Left cardiac atrium (tissue), 4 donors: Measurements from ENCODE around the gene MEMO1. TPM values are rescaled to one million over a fixed set of nuclear protein-coding genes. Genes with fewer than 3 reads are reported as not detected.
A peak's percentile ranks its signal among the peaks of the same experiment; 100 is the strongest.
"Not testable (repeated sequence)": the region's sequence is repeated elsewhere in the genome, so short reads cannot be mapped to it uniquely, and the experiment has no call there.

Experiments used
- ATAC-seq, 2 donors: fragments of 200-7000 bp; cut with Tn5 transposase; one replicate each; pipeline ENCODE4 v1.9.1; 2020; ENCODE audit warnings: mild to moderate bottlenecking in 2 of 2, moderate library complexity in 2 of 2
- DNase-seq: peaks from one replicate; pipeline ENCODE4 v3.0.0-alpha.2; 2020
- intact Hi-C, 2 donors: fragments of 100-400 bp; cut with DNase I; formaldehyde crosslinking; loops; one replicate each; pipeline versions ENCODE4 v1.14.1 to v1.15.1; 2022 to 2023
- long read RNA-seq: library from polyadenylated mRNA; unstranded; transcript quantifications from one replicate; pipeline ENCODE4 v2.0.0, GENCODE V29; 2021
- total RNA-seq, 2 donors: library from RNA; stranded (reverse); fragmentation: NEBNext Ultra II Directional; extraction: Animal tissue kit (Norgen Biotek cat#: 25700); gene quantifications; one replicate each; pipeline ENCODE4 v1.2.1, GENCODE V29; 2021
- donor health status: DM: no; HTN: yes; CAD: no.
- donor health status: DM: no; HTN: yes; CAD: no; lungs with severe emphysema.
- donor health status: DM: yes; HTN: yes; CAD: no.
- donor health status: Dilated cardiomyopathy.

The MEMO1 gene
- total RNA-seq = 10 to 100 TPM; 33.1 to 37.5 TPM
- long read RNA-seq, full-length matches to known transcripts = 10 of 18 reads
- long read RNA-seq, partial matches to known transcripts = 0 of 18 reads
- long read RNA-seq, other reads (novel, unspliced or antisense) = 8 of 18 reads

DNA sequence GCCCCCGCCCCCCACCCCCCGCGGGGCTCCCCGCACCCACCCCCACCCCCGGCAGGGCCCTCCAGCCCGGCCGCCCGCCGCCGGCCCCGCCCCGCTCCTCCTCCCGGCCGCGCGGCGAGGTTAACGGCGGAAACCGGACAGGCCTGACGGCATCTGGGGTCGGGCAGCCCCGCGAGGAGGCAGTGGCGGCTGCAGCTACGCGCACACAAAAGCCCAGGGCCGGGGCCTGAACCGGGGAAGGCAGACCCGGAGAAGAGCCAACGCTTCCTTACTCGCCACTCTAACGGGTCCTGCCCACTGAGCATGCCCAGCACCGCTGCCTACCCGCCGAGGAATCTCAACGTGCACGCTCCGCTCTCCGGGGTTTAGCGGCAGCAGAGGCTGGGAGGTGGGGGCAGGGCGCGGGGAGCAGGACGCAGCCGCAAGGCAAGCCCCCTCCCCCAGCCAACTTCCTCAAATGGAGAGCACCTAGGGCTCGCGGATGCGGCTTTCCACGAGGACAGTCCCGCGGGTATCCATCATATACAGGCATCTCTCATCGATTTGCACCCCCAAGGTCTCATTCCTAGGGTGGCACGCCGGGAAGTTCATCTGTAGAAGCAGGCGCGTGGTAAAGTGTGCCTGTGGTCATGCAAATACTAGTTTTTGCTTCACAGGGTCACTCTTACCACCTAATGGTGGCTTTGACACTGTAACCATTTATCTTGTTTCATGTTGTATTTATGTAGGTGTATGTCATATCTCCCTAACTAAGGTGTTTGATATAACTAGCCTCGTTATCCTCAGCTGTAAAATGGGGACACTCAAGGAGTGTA, at the start of gene MEMO1:
Gene MEMO1 (minus strand): TSS at position 339 of the 815 bp plus-strand sequence. CDS start 761 bp downstream, outside the sequence.
- intact Hi-C loops = loop anchor here in 1 of 2 donors (5.0 kb wide), 1 partner anchor 51 kb away; the partner anchor contains the start of gene SPAST
- DNase-seq = peak; percentile 96
- ATAC-seq = peak; percentile 90 to 91

DNA sequence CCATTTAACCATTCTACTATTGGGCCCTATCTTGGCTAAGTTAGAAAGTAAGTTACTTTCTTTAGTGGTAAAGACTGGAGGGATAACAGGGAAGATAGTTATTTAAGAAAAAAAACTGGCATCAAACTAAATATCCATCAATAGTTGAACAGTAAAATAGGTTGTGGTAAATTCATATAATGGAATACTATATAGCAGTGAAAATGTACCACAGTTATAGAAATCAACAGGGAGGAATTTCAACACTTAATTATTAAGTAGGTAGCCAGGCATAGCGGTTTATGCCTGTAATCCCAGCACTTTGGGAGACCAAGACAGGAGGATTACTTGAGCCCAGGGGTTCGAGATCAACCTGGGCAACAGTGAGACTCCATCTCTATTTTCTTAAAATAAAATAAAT, 49.5 kb upstream of the MEMO1 start:
- DNase-seq (no peak), ATAC-seq (no peak)
- intact Hi-C loops = loop anchor here in 1 of 2 donors (5.0 to 10.0 kb wide), 2 partner anchors 48 to 105 kb away; partner anchors contain the start of genes MEMO1 and SLC30A6

DNA sequence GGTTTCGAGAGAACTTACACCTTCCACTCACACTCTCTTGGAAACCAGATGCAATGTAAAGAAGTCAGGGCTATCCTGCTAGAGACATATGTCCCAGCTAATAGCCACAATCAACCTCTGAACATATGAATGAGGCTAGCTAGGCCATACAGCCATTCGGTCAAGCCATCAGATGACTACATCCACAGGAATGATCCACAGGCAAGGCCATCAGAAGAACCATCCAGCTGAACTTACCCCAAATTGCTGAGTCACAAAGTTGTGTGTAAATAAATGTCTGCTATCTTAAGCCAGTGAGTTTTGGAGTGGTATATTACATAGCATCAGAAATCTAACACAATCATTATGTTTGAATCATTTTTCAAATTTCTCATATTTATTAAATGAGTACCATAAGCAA, 47.3 kb upstream of the MEMO1 start:
- DNase-seq (no peak), ATAC-seq (no peak)
- intact Hi-C loops = no loop called here

DNA sequence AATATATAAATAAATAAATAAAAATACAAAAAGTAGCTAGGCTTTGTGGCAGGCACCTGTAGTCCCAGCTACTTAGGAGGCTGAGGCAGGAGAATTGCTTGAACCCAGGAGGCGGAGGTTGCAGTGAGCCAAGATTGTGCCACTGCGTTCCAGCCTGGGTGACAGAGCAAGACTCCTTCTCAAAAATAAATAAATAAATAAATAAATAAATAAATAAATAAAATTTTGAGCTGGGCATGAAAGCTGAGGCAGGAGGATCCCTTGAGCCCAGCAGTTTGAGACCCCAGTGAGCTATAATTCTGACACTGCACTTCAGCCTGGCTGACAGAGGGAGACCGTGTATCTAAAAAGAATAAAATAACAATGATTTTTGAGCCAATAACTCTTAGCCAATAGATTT, 43.8 kb upstream of the MEMO1 start:
- DNase-seq, intact Hi-C loops, ATAC-seq: not testable (repeated sequence)

DNA sequence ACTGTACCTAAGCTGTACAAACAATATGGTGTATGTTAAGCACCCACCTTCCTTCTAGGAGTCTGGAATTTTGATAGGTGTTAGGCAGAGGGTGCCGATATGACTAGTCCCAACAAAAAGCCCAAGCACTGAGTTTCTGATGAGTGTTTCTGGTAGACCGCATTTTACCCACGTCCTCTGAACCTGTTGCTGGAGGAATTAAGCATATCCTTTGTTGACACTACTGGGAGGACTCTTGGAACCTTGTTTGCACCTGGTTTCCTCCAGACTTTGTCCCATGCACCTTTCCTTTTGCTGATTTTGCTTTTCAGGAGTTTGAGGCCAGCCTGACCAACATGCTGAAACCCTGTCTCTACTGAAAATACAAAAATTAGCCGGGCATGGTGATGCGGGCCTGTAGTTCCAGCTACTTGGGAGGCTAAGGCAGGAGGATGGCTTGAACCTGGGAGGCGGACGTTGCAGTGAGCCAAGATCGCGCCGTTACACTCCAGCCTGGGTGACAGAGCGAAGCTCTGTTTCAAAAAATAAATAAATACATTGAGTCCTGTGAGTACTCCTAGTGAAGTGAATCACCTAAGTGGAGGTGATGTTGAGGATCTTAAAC, 41.1 kb upstream of the MEMO1 start:
- DNase-seq = no peak
- ATAC-seq = no peak
- intact Hi-C loops = no loop called here

DNA sequence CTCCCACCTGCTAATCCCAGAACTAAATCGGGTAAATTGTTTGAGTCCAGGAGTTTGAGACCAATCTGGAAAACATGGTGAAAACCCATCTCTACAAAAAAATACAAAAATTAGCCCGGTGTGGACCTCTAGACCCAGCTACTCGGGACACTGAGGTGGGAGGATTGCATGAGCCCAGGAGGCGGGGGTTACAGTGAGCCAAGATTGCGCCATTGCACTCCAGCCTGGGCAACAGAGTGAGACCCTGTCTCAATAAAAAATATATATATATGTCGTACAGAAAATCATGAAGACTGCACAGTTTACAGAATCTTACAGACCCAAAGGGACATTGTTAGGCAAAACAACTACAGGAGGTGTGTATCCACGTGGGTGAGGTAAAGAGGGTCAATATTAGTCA, 32.8 kb upstream of the MEMO1 start:
- no peak for DNase-seq
- no peak for ATAC-seq
- intact Hi-C loops = no loop called here

DNA sequence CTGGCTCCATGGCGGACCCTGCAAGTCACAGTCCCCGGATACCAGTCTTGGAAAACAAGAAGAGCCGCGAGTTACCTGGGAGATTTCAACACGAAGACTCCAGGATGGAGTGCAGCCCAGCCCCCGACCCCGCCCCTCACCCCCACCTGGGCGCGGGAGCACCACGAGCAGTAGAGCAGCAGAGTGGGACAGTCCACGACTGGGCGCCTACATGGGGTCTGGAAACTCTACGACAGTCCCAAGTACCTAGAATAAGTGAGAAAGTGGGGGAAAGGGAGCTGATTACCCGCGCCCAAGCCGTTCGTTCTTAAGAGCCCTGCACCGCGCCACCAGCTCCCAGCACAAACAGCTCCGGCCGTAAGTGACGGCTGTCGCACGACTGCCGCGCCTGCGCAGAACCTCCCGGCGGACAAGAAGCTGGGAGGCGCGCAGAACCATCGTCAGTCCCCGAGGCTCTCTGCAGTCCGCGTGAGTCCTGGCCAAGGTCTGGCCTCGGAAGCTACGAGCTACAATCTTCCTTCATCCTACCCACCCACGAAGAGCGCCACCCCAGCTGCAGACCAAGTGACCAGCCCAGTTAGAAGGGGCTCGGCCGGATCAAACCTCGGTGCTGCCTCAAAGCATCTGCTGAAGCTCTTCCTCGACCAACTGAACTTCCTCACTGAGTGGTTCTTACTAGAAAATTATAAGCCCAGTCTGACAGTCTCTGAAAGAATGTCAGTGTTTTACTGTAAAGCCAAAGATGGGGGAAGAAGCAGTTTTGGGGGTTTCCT, 28.8 kb upstream of the MEMO1 start, which contains the start of gene DPY30:
Gene DPY30 (minus strand): TSS at position 359 of the 773 bp plus-strand sequence. CDS start 349 bp downstream, at position 10.
- ATAC-seq (peak; percentile 98 to 99), DNase-seq (peak; percentile 94)
- intact Hi-C loops = no loop called here

DNA sequence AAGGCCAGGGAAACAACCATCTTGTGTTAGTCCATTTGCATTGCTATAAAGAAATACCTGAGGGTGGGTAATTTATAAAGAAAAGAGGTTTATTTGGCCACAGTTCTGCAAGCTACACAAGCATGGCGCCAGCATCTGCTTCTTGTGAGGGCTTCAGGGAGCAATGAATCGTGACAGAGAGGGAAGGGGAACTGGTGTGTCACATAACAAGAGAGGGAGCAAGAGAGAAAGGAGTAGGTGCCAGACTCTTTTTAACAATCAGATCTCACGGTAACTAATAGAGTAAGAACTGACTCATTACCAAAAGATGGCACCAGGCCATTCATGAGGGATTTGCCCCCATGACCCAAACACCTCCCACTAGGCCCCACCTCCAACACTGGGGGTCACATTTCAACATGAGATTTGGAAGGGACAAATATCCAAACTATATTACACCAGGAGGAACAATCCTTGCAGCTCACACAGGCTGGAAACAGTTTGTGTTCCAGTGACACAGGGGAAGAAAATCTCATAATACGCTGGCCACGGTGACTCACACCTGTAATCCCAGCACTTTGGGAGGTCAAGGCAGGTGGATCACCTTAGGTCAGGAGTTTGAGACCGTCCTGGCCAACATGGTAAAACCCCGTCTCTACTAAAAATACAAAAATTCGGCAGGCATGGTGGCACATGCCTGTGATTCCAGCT, 23.5 kb upstream of the MEMO1 start:
- DNase-seq, intact Hi-C loops, ATAC-seq: not testable (repeated sequence)

DNA sequence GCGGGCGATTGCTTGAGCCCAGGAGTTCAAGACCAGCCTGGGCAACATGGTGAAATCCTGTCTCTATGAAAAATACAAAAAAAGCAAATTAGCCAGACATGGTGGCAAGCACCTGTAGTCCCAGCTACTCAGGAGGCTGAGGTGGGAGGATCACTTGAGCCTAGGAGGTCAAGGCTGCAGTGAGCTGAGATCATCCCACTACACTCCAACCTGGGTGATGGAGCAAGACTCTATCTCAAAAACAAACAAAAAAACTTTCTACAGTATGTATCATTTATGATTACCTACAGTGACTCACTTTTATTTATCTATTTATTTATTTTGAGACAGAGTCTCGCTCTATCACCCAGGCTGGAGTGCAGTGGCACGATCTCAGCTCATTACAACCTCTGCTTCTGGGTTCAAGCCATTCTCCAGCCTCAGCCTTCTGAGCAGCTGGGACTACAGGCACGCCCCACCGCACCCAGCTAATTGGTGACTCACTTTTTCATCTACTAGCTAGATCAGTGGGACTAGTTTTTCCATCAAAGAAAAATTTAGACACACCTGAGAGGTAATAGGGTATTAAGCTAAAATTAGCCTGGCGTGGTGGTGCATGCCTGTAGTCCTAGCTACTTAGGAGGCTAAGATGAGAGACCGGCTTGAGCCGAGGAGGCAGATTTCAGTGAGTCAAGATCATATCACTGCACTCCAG, 8.1 kb upstream of the MEMO1 start:
- intact Hi-C loops, DNase-seq, ATAC-seq: not testable (repeated sequence)

DNA sequence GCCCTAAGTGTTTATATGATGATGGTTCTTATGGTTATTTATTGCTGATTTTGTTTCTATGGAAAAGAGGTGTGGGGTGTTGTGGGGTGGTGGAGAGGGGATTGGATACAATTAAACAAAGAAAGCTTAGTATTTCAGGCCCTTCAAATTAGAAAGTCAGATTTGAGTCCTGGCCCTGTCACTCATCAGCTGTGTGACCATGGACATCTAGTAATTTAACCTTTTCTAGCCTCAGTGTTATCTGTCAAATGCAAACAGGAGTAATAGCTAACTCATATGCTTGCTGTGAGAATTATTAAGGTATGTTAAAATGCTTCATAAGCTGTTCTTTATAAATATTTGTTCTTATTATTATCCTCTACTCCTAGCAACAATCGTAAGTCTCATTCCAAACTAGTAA, 2.1 kb upstream of the MEMO1 start:
- DNase-seq = no peak
- intact Hi-C loops = loop anchor here in 1 of 2 donors (5.0 kb wide), 1 partner anchor 49 kb away; the partner anchor contains the start of gene SPAST
- no peak for ATAC-seq

DNA sequence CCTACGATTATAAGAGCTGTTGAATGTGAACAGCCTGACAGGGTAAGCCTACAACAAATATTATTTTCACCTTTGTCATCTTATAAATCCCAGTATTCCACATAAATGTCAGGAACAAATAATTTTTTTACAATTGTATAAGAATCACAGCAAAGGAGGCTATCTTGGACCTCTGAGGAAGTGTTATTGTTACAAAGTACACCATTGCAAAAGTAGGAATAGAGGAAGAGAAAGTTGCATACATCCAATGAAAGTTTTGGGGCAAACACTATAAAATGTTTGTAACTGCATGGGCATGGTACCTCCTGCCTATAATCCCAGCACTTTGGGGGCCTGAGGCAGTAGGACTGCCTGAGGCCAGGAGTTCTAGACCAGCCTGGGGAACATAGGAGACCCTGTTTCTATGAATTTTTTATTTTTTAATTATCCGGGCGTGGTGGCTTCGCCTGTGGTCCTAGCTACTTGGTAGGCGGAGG, 715 bp upstream of the MEMO1 start:
- intact Hi-C loops = loop anchor here in 1 of 2 donors (5.0 kb wide), 1 partner anchor 51 kb away; the partner anchor contains the start of gene SPAST
- DNase-seq (no peak), ATAC-seq (no peak)

DNA sequence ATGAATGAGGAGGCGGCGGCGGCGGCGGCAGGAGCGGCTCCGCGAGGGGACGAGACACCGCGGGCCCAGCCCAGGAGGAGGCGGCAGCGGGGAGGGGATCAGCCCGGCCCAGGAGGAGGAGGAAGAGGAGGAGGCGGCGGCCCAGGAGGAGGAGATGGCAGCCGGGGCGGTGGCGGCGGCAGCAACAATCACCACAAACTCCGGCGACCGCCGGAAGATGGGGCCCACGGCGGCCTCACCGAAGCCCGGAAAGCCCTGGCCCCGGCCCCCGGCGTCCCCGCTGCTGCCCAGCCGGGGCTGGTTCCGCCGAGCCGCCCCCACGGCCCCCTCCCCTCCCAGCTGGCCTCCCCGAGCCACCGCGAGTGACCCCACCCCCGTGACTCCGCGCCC, 533 bp downstream of the MEMO1 start:
- intact Hi-C loops = loop anchor here in 1 of 2 donors (5.0 kb wide), 1 partner anchor 52 kb away; the partner anchor contains the start of gene SPAST
- ATAC-seq = peak; percentile 85 to 87
- DNase-seq = peak; percentile 68

DNA sequence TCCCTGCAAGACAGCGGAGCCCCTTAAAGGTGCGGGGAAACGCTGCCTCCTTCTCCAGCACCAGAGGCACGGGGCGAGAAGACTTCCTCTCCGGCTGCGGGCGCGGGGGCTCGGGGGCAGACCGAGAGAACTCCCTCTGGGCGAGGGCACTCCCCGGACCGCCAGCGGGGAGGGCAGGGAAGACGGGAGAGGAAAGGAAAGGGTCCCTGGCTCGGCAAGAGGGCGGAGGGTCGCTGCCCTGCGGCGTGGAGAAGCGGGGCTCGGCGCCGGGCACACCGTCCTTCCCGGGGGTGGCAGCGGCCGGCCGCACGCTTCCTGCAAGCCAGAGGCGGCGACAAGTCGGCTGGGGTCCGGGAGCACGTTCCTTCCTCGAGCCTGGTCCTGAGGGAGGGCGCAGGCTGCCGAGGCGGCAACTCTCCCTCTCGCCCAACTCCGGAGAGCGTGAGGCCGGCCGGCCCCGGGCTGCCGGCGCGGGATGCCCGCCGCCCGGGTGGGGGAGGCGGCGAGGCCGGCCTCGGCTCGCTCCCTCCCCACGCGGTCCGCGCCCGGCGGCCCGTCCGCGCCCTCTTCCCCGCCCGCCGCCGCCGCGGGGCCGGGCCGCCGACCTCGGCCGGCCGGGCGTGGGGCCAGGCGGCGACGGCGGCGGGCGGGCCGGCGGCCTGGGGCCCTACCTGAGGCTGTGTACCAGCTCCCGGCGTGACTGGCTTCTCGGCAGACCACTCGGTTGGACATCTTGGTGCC, 1.1 kb downstream of the MEMO1 start:
- peak; percentile 12 to 14 for ATAC-seq
- peak; percentile 58 for DNase-seq
- intact Hi-C loops = loop anchor here in 1 of 2 donors (5.0 kb wide), 1 partner anchor 53 kb away; the partner anchor contains the start of gene SPAST

DNA sequence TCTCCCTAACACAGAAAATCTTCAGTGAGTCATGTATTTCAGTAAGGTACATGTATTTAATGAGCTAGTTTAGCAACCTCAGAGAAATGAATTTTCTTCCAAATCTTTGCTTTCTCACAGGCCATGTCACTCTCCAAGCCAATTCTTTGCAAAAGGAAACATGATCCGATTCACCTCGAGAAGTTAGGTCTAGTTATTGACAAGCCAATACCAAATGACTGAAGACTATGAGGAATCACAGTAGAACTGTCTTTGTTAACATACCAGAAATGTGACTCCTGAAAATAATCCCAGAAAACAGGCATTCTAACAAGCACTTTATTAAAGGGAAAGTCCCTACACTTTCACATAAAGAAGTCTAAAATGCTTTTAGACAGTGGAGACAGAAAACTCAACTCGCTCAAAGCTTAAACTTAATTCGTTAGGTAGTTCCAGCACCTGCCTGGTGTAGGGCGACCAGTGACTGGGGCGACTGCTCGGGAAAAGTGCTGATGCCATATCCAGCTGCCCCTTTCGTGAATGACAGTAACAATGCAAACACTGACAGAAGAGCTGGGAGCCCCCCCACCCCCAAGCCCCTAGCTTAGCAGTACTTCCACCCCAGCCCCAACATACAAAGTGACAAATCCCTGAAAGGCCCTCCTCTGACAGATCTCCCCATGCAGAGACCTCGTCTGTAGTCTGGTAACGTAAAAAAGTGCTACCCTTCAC, 1.8 kb downstream of the MEMO1 start:
- intact Hi-C loops = no loop called here
- DNase-seq (no peak), ATAC-seq (no peak)

DNA sequence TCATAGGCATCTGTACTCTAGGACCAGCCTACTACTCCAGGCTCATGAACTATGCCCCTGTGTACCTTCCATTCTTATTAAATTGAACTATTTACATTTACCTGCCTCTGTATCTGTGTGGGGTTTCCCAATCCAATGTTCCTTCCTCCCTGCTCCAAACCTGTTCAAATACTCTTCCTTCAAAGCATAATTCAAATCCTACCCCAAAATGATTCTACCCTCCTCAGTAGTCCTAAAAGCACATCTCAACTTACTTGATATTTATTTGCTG, 3.8 kb downstream of the MEMO1 start:
- DNase-seq (no peak), ATAC-seq (no peak)
- intact Hi-C loops = no loop called here

DNA sequence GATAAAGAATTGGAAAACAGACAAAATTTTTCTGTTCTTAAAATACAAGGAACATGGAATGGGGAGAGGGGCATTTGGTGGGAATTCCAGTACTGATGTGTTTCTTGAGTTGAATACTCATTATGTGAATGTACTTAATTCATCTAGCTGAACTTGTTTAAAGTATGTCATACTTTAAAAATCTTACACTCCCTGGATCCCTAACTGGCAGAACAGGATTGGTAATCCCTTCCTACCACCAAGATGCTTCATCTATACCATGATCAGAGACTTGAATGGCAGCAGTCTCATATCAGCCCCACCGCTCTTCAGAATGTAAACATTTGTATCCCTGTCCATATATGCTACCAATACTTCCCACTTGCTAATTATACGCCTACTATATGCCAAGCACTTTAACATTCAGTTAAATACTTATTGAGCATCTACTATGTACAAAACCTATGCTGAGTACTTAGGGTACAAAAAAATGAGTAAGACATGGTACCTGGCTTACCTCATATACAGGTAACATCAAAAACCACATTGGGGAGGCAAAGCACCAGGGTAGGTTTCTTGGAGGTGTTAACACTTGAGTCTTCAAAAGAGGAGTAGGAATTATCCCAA, 5.3 kb downstream of the MEMO1 start:
- no peak for ATAC-seq
- DNase-seq = no peak
- intact Hi-C loops = no loop called here
